ENCODE results near the gene GPC6. TPM values are rescaled to one million over a fixed set of nuclear protein-coding genes. Genes with fewer than 3 reads are reported as not detected.

Gene GPC6
- total and polyA plus RNA-seq, 4 donors: 5.9 to 29.1 (median 18.2) TPM

DNA sequence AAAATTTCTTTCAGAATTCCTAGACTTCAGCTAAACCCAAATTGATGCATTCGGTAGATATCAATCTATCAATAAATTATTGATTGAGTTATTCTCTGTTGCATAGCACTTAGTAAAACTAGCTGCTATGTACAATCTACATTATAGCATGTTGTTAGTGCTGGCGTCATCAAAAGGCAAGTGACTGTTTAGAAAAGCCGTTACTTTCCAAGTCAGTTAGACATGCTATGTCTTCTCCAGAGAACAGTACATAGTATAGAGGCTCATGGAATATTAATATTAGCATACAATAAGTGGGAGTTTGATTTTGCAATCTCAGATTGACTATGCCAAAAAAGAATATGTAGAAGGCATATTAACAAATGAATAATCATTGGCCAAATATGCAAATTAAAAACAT lies 1087.3 kb downstream of the GPC6 start:
- H3K4me3 ChIP-seq (ENCODE audit: low read depth in 1 of 3, low read length in 3 of 3): no peak overlapping the region
- H3K9ac ChIP-seq (ENCODE audit: low read depth in 1 of 2, low read length in 2 of 2): no peak overlapping the region
- TF ChIP-seq, protein P1, sequence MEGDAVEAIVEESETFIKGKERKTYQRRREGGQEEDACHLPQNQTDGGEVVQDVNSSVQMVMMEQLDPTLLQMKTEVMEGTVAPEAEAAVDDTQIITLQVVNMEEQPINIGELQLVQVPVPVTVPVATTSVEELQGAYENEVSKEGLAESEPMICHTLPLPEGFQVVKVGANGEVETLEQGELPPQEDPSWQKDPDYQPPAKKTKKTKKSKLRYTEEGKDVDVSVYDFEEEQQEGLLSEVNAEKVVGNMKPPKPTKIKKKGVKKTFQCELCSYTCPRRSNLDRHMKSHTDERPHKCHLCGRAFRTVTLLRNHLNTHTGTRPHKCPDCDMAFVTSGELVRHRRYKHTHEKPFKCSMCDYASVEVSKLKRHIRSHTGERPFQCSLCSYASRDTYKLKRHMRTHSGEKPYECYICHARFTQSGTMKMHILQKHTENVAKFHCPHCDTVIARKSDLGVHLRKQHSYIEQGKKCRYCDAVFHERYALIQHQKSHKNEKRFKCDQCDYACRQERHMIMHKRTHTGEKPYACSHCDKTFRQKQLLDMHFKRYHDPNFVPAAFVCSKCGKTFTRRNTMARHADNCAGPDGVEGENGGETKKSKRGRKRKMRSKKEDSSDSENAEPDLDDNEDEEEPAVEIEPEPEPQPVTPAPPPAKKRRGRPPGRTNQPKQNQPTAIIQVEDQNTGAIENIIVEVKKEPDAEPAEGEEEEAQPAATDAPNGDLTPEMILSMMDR (IDR thresholded peaks at IDR 0.05; ENCODE audit: low read depth, low read length, missing input control): no peak
- TF ChIP-seq TAF1 (conservative IDR thresholded peaks at IDR 0.05) (no peak), EGR1 (IDR thresholded peaks at IDR 0.05; ENCODE audit: low read depth in 2 of 2) (no peak), RXRA (IDR thresholded peaks at IDR 0.05) (no peak), NR2F2 (IDR thresholded peaks at IDR 0.05) (no peak), YY1 (IDR thresholded peaks at IDR 0.05) (no peak)
- TF ChIP-seq, protein P2, sequence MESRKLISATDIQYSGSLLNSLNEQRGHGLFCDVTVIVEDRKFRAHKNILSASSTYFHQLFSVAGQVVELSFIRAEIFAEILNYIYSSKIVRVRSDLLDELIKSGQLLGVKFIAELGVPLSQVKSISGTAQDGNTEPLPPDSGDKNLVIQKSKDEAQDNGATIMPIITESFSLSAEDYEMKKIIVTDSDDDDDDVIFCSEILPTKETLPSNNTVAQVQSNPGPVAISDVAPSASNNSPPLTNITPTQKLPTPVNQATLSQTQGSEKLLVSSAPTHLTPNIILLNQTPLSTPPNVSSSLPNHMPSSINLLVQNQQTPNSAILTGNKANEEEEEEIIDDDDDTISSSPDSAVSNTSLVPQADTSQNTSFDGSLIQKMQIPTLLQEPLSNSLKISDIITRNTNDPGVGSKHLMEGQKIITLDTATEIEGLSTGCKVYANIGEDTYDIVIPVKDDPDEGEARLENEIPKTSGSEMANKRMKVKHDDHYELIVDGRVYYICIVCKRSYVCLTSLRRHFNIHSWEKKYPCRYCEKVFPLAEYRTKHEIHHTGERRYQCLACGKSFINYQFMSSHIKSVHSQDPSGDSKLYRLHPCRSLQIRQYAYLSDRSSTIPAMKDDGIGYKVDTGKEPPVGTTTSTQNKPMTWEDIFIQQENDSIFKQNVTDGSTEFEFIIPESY (IDR thresholded peaks at IDR 0.05): no peak
- TF ChIP-seq, protein P3, sequence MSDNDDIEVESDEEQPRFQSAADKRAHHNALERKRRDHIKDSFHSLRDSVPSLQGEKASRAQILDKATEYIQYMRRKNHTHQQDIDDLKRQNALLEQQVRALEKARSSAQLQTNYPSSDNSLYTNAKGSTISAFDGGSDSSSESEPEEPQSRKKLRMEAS (IDR thresholded peaks at IDR 0.05): no peak
- no peaks in the 10 kb centered on the region for H3K36me3 ChIP-seq (ENCODE audit: control insufficient read depth in 4 of 4, insufficient read depth in 3 of 4, low read depth in 1 of 4, low read length in 3 of 4)
- 86% methylated on average over 3 of the region's 3 CpGs for WGBS
- H3K27me3 ChIP-seq (ENCODE audit: control insufficient read depth in 4 of 4, insufficient read depth in 4 of 4, low read length in 3 of 4): no peaks in the 10 kb centered on the region
- H3K9me3 ChIP-seq (ENCODE audit: control insufficient read depth in 4 of 4, low read length in 3 of 4): no peaks in the 10 kb centered on the region
- H3K4me1 ChIP-seq (ENCODE audit: control insufficient read depth in 4 of 4, insufficient read depth in 4 of 4, low read length in 3 of 4): peaks cover 0 to 3% (median 0%) of the 10 kb centered on the region in 4 donors
- H3K27ac ChIP-seq (ENCODE audit: low read depth in 1 of 2, low read length in 2 of 2): no peak overlapping the region
- DNase-seq (ENCODE audit: low spot score): no peak

DNA sequence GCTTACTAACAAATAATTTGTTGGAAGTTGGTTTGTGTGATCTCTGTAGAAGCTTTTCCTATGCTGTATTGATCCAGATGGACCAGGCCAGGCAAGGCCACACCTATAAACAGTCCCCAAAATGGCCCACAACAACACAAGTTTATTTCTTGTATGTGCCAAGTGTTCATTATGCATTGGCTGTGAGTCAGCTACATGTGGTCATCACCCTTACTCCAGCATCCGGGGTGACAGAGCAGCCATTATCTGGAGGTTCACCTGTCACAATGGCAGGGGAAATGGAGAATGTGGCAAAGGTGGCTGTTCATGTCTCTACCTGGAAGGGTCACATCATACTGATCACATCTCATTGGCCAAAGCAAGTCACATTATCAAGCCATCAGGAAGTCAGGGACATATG lies 1088.6 kb downstream of the GPC6 start:
- H3K4me1 ChIP-seq (ENCODE audit: control insufficient read depth in 4 of 4, insufficient read depth in 4 of 4, low read length in 3 of 4): peaks cover 0 to 3% (median 0%) of the 10 kb centered on the region in 4 donors

More for the DNA sequence above, 1088.6 kb downstream of the GPC6 start:
- H3K27ac ChIP-seq (ENCODE audit: low read depth in 1 of 2, low read length in 2 of 2): no peak overlapping the region
- 93% methylated on average over 1 of the region's 1 CpG for WGBS
- H3K36me3 ChIP-seq (ENCODE audit: control insufficient read depth in 4 of 4, insufficient read depth in 3 of 4, low read depth in 1 of 4, low read length in 3 of 4): no peaks in the 10 kb centered on the region
- no peak overlapping the region for H3K4me3 ChIP-seq (ENCODE audit: low read depth in 1 of 3, low read length in 3 of 3)
- no peaks in the 10 kb centered on the region for H3K27me3 ChIP-seq (ENCODE audit: control insufficient read depth in 4 of 4, insufficient read depth in 4 of 4, low read length in 3 of 4)
- no peaks in the 10 kb centered on the region for H3K9me3 ChIP-seq (ENCODE audit: control insufficient read depth in 4 of 4, low read length in 3 of 4)
- no peak for TF ChIP-seq GABPA (IDR thresholded peaks at IDR 0.05 in 1 of 2, conservative IDR thresholded peaks at IDR 0.05 in 1 of 2)
- no peak for TF ChIP-seq HNF4A (conservative IDR thresholded peaks at IDR 0.05)
- TF ChIP-seq, protein P3 (IDR thresholded peaks at IDR 0.05): no peak
- TF ChIP-seq, protein P4, sequence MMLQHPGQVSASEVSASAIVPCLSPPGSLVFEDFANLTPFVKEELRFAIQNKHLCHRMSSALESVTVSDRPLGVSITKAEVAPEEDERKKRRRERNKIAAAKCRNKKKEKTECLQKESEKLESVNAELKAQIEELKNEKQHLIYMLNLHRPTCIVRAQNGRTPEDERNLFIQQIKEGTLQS (IDR thresholded peaks at IDR 0.05): no peak
- TF ChIP-seq RAD21 (IDR thresholded peaks at IDR 0.05): no peak
- no peak for TF ChIP-seq FOXA2 (IDR thresholded peaks at IDR 0.05)
- no peak for TF ChIP-seq NR2F2 (IDR thresholded peaks at IDR 0.05)
- TF ChIP-seq, protein P2 (IDR thresholded peaks at IDR 0.05): no peak
- H3K9ac ChIP-seq (ENCODE audit: low read depth in 1 of 2, low read length in 2 of 2): no peak overlapping the region
- no peak for DNase-seq (ENCODE audit: low spot score)

All from liver (tissue), 9 donors.